HG03457 (cell line): ENCODE measurements around the gene PDHX.

ENCODE experiments used
- ATAC-seq: cut with Tn5 transposase; IDR thresholded peaks from one replicate; pipeline ENCODE4 v1.9.1; 2021; ENCODE audit warnings: moderate number of reproducible peaks; ENCODE audit not compliant: unreplicated experiment

The PDHX gene

DNA sequence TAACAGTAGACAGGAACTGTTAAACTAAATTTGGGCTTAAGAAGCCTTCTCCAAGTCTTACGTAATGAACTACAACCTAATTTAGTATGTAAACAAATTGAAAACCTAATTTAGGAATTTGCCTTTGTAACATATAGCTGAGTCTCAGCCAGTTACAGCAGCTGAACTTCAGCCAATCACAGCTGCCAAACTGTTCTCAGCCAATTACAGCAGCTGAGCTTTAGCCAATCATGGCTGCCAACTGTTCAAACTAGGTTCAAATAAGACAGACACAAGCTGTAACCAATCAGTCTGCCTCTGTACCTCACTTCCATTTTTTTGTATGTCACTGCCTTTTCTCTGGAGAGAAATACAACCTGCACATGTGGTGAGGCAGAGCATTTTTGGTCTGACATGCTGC is 127.5 kb downstream of the PDHX start:
- no peak for ATAC-seq

DNA sequence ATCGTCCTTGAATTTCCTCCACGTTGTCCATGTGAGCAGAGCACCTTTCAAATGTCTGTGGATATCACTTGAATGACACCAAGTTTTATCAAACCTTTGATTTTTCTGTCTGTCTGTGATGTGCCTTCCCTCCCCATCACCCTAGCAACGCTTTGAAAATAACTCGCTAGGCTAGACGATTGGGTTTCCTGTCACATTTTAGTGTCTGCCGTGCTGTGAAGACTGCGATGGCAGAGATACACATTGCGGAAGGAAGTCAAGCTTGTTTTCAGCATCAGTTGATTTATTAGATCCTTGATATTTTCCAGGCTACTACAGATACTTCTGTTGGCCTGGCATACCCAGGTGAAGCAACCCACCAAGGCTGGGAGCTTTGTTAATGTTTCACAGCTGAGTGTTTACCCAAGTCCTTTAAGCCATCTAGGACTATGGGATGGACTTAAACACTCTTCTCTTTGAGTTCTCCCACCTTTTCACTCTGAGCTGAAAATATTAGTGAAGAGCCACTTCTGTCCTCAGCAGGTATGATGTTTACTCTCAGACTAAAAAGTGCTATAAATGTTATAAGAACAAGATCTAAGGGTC is 128.9 kb downstream of the PDHX start:
- no peak for ATAC-seq
